ENCODE measurements around the gene CCDC7.
"Not testable (repeated sequence)": the region's sequence is repeated elsewhere in the genome, so short reads cannot be mapped to it uniquely, and the experiment has no call there.

CCDC7 gene

DNA sequence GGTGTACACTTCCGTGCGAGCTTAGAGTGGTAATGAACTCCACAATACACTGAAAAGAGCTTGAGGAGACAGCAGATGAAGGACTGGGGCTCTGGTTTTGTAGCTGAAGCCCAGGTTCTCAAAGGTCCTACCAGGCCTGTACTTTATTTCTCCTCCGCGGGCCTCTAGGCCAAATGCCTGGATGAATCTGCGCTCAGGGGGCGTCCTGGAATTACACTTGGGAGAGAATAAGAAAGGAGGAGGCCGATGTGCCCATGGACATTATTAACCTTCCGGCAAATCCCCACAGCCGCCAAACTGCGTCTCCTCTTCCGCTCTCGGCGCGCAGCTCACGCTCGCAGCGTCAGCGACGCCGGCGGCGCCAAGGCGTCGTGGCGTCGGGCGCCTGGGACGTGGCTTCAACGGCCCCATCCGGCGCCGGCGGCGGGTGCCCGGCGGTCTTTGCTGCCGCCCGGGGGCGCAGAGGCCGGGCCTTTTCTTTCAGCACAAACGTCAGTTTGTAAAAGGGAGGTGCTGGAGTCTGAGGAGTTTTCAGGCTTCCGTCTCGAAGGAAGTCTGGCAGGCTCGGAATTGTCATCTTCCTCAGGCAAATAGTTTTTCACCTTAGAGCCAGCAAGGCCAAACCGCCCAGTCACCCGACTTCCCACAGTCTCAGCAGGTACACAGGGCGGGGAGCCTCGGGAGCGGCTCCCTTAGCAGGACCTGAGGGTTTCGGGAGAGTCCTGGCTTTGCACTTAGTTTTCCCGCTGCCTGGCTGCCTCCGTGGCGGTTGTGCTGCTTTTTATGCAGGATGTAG is at the start of gene CCDC7:
Gene CCDC7, plus strand, starts transcription at position 401 of the 796 bp plus-strand sequence. CDS start 5,503 bp downstream, outside the sequence.
- DNase-seq, result peak; percentile 67

DNA sequence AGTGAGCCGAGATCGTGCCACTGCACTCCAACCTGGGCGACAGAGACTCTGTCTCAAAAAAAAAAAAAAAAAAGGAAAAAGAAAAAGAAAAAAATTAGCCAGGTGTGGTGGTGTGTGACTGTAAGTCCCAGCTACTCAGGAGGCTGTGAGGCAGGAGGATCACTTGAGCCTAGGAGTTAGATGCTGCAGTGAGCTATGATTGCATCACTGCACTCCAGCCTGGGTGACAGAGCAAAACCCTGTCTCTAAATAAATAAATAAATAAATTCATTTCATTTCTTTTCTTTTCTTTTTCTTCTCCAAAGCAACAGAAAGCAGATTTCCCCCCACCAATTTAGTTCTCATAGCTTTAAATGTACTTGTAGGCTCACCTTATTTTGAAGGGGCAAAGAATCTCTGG is 48.8 kb upstream of the CCDC7 start:
- not testable (repeated sequence) for DNase-seq

DNA sequence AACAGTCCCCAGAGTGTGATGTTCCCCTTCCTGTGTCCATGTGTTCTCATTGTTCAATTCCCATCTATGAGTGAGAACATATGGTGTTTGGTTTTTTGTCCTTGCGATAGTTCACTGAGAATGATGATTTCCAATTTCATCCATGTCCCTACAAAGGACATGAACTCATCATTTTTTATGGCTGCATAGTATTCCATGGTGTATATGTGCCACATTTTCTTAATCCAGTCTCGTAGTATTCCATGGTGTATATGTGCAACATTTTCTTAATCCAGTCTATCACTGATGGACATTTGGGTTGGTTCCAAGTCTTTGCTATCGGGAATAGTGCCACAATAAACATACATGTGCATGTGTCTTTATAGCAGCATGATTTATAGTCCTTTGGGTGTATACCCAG is 46.2 kb upstream of the CCDC7 start:
- DNase-seq, result not testable (repeated sequence)

DNA sequence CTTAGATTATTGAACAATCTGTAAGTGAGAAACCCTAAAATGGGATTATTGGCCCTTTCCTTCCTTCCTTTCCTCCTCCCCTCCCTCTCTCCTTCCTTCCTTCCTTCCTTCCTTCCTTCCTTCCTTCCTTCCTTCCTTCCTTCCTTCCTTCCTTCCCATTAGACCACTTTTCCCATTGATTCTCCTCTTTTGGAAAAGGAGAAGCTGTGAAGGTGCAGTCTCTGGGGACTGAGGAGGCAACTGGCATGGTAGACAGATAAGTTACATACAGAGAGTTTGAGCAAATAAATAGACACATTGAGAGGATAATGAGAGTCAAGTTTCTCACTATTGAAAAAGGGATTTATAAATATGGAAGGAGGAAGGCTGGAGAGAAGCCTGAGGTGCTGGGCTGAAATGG is 45.0 kb upstream of the CCDC7 start:
- DNase-seq, result no peak

DNA sequence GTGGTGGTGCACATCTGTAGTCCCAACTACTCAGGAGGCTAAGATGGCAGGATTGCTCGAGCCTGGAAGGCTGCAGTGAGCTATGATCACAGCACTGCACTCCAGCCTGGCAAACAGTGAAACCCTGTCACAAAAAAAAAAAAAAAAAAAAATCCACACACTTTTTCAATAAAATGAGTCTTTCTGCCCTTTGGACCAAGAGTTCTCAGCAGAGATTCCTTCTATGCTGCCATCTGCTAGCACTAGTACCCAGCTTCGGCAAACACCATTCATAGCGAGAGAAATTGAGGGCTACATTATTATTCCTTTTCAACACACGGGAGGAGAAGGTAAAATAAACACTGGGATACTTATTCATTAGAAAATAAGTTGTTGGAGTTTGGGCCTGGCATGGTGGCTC is 43.4 kb upstream of the CCDC7 start:
- no peak for DNase-seq

DNA sequence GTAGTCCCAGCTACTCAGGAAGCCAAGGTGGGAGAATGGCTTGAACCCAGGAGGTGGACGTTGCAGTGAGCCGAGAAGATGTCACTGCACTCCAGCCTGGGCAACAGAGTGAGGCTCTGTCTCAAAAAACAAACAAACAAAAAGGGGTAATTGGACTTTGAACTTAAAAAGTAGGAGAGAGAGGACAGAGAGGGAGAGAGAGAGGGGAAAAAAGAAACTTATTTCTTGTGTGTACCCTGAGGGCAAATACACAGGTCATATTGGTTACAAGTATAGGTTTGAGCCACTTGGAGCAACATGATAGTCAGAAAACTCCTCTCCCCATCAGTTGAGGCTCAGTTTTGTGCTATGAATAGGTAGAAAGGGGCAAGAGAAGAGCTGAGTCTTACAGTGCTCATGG is 42.8 kb upstream of the CCDC7 start:
- DNase-seq, result no peak

DNA sequence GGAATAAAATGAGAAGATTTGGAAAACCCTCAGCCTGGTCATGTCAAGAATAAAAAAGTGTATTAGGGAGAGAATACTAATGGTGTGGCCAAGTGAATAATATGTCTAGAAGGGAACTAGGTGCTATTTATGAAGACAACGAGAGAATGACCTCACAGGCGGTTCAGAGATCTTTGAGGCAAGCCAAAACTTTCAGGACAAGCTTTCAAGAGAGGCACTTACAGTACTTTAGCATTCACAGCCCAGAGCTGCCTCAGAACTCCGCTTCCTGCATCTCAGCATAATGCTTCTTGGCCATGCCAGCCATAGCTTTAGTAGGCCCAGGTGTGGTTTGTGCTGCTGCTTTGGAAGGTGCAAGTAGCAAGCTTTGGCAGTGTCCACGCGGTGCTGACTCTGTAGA is 37.2 kb upstream of the CCDC7 start:
- DNase-seq, result no peak

DNA sequence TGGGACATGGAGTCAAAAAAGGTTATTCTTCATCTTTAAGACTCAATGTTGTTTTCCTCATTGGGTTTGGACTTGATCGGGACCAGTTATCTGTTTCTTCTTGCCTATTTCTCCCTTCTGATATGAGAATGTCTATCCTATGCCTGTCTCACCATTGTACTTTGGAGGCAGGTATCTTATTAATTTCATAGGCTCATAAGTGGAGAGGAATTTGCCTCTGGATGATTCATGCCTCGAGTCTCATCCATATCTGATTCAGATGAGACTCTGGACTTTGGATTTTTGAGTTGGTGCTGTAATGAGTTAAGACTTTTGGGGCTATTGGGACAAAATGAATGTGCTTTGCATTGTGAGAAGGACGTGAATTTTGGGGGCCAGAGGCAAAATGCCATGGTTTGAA is 36.2 kb upstream of the CCDC7 start:
- DNase-seq, result no peak

DNA sequence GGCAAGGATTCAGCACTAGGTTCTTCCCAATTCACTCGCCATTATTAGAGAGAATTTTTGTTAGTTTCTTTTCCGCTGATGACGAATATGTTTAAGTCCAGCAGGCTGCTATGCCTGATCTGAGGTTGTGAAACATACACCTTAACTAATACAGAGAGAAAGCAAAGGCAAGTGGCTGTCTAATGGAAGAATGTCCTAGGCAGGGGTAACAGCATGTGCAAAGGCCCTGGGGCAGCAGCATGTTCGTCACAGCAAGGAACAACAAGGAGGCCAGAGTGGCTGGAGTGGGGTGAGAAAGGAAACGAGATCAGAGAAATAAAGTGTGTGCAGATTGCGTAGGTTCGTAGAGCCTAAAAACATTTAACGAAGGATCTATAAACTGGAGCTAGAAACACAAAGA is 35.4 kb upstream of the CCDC7 start:
- DNase-seq, result no peak

DNA sequence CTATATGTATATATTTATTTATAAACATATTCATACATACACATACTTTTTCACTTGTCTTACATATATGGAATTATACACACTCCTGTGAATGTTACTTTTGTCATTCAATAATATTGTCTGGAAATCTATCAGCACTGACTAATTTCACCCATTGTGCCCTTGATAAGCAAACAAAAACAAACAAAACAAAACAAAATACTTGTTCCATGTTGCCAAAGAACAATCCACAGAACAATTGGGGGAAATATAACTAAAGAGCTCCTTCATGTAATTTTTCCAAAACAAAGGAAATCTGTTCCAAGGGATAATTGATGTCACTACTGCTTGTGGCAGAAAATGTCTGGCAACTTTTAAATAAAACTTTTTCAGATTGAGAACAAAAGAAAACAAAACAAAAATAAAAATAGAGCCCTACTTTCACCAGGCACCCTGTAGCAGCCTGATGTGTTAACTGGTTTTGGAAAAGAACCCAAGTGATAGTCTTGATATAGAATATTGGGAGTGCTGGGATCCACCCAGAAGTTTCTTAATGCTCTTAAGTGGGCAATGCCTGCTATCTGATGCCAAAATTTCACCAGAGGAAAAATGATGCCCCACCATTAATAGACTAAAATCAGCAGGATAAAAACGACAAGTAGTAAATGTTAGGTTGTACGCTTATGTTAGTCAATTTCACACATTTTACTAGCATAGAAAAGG is 34.0 kb upstream of the CCDC7 start:
- no peak for DNase-seq

DNA sequence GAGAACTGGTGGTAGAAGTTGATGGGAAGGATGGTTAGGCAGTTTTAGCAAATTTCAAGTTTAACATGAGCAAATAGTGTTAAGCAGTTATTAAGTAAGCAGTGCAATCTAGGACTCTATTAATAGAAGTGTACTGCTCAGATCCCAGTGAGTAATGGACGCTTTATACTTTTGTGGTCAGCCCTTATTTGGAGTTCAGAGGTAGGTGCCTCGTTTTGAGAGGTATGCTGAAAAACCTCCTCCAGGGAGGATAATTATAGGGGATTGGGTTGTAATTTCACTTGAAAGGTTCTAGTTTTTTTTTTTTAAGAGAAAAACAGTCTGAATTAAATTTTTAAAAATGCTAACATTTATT is 33.5 kb upstream of the CCDC7 start:
- no peak for DNase-seq

DNA sequence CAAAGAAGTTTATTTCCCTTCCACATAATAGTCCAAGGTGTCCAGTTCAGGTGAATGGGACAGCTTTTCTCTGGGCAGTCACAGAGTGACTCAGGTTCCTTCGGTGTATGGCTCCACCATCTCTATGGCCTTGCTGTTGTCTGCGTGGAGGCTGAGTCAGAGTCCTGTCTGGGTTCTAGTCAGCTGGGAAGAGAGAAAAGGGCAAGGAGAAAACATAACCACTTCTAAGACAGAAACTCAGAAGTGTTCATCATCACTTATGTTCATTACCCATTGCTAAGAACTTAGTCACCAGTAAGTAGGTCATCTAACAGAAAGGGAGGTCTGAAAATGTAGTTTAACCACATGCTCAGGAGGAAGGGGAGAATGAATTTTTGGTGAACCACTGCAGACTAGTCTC is 32.4 kb upstream of the CCDC7 start:
- DNase-seq, result no peak

DNA sequence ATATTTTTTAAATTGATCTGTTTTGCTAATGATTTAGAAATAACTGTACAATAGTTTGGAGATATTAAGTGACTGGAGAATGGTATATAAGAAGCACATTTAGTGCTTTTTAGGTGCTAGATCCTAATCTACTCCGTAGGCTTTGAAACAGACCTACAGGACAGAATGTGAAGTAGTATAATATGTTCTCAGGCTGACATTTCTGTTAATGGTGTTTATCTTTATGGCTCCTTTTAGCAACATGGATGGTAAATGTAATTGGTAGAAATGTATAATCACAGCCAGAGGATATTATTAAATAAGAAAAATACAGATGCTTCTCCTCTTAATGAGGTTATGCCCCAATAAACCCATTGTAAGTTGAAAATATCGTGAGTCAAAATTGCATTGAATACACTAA is 30.6 kb upstream of the CCDC7 start:
- no peak for DNase-seq

DNA sequence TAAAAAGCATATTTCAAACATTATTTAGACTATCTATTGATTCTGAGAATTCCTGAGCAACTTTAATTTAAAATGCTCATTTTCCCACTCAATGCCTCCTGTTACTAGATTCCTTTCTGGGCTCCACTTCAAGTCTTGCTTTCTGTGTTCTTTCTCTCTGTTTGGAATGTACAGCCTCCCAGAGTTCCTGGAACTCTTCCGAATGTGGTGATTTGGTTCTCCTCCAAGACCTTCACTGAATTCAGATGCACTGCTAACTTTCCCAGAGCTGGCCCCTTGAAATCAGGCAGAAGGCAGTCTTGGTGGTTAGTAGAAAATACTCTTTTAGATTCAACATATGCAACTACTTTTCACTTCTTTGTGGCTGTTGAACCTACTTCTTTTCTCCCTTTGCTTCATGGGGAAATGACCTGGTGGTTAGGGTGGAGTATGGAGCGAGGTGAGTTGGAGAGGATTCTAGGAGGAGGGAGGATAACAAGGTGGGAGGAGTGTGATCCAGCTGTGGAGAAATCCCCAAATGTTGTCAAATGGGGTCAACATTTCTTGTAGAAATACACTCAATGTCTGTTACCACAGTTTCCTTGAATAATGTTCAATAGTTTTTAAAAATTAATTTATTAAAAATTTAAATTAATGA is 27.9 kb upstream of the CCDC7 start:
- no peak for DNase-seq

DNA sequence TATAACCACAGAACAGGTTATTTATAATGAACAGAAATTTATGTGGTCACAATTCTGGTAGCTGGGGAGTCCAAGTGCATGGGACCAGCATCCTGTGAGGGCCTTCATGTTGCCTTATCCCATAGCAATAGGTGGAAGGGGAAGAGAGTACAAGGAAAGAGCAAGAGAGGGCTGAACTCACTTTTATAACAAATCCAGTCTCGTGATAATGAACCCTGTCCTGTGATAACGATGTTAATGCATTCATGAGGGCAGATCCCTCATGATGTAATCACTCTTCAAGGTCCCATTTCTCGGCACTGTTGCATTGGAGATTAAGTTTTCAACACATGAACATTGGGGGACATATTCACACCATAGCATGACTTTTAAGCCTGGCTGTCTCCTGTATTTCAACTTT is 27.4 kb upstream of the CCDC7 start:
- no peak for DNase-seq

DNA sequence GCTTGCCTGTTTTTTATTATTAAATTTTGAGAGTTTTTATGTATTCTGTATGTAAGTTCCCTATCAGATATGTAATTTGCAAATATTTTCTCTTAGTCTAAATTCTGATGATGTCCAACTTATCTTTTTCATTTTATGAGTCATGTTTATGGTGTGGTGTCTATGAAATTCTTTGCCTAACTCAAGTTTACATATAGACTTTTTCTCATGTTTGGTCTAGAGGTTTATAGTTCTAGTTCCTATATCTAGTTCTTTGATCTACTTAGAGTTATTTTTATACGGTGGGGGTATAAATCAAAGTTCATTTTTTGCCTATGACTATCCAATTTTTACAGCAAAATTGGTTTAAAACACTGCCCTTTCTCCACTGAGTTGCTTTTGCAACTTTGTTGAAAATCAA is 26.3 kb upstream of the CCDC7 start:
- no peak for DNase-seq

DNA sequence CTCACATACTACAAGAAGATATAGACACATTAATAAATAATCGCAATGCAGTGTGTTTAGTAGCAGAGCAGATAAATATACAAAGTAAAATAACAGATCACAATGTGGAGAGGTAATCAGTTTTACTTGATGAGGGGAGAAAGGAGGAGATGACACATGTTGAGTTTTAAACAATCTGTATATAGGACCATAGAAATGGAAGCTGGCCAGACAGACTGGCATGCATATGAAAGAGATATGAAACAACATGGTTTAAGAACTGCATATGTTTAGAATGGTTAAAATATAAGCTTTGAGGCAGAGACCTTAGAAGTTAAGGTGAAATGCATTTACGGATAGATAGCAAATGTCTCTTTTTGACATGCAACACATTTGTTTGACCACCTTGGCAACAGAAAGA is 19.8 kb upstream of the CCDC7 start:
- DNase-seq, result no peak

DNA sequence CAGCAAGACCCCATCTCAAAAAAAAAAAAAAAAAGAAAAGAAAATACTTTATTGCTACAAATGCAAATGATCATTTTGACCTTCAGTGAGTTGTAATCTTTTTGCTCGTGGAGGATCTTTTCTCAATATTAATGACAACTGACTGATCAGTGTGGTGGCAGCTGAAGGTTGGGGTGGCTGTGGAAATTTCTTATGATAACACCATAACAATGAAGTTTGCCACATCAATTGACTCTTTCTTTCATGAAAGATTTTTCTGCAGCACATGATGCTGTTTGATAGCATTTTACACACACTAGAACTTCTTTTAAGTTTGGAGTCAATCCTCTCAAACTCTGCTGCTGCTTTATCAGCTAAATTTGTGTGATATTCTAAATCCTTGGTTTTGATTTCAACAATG is 12.4 kb upstream of the CCDC7 start:
- no peak for DNase-seq

DNA sequence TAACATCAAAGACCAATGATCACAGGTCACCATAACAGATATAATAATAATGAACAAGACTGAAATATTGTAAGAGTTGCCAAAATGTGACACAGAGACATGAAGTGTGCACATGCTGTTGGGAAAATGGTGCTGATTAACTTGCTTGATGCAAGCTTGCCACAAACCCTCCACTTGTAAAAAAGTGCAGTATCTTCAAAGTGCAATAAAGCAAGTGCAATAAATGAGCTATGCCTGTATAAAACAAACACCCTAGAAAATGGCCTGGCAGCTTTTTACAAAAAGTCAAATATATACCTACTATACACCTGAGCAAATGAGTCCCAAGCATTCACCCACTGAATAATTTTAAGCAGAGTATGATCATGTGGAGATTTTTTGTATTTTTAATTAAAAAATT is 9.7 kb upstream of the CCDC7 start:
- no peak for DNase-seq

DNA sequence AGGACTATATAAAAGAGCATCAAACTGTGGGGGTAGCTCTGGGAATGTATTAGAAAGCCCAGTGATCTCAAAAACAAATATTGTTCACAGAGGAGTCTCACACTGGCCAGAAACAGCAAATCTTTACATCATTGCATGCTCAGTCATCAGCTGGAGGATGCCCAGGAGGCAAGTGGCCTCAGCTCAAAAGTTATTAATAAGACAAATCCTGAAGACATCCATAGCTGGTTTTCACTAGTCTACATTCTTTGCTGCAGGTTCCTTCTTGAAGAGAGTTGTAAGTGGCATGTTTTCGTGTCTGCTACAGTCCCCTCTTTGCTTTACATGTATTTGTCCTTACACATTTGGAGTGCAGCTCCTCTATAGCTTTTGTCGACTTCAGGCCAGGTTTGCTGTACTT is 8.6 kb upstream of the CCDC7 start:
- DNase-seq, result no peak

DNA sequence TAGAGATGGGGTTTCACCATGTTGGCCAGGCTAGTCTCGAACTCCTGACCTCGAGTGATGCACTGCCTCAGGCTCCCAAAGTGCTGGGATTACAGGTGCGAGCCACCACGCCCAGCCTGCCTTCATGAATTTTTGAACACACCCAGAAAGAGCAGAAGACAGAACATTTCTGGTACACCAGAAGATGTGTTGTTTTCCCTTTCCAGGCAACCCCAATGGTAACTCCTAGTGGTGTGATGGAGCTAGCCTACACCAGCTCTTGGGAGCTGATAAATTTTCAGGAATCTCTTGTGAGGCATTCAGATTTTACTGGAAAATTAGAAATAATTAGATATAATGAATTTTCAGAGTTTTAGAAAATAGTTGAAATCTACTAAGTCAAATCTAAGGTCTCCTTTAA is 904 bp upstream of the CCDC7 start:
- DNase-seq, result no peak

DNA sequence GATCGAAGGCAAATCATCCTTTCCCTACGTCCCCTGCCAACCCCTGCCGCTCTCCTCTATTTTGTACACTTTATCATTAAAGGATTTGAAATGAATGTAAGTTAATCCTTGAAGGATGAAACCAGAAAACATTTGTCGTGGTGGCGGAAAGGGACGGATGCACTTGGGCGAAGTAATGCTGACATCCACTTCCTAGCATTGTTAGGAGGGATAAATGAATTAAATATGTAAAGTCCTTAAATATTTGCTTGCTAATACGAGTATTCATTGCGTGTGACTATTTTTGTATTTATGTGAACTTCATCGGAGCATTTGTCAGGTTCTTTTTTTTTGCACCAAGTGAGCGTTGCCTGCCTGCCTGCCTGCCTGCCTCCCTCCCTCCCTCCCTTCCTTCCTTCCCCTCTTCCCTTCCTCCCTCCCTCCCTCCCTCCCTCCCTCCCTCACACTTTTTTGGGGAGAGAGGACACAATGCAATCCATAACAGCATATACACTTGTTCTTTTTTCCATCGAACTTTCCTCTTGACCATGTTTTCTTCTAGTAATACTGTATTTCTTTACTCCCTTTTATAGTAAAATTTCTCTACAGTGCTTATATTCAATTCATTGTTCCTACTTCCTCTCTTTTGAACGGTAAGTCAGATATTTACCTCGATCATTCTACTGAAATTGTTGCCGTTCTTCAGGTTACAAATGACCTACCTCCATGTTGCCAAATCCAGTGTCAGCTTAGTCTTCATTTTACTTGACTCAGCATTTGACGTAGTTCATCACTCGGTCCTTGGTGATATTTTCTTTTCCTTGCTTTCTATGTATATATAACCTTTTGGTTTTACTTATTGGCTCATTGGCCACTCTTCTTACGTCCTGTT is 831 bp downstream of the CCDC7 start:
- DNase-seq, result no peak

DNA sequence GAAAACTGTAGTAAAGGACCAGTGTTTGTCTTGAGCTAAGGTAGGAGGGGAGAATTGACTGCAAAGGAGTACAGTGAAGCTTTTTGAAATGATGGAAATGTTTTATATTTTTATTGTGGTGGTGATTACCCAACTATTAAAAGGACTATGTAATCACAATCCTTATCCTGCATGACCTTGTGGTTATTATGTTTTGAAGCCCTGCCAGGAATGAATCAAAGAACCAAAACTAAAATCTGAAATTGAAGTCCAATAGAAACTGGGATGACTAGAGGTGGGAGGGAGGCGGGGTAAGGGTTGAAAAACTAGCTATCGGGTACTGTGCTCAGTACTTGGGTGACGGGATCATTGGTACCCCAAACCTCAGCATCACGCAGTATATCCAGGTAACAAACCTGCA is 8.2 kb downstream of the CCDC7 start:
- DNase-seq, result no peak

Measured in activated T-cell treated with anti-CD3 and anti-CD28 coated beads for 4 hours (primary cell).